Stimulated activated memory B cell treated with anti-CD40 and anti-IgM and Interleukin-4, amounts not matched to agents 10 μg/mL and 1 μg/mL and 100 μg/mL, for 72 hours (primary cell): ENCODE results near the gene RHBDF1.

ENCODE experiments used
- ATAC-seq: fragments of 150-1000 bp; cut with Tn5 transposase; 2 replicates; pipeline ENCODE4 v1.10.0; 2021
- H3K27ac Mint-ChIP-seq: one replicate; pipeline ENCODE4 v1.8.0; 2022; ENCODE audit warnings: mild to moderate bottlenecking, mixed read lengths
- H3K27me3 Mint-ChIP-seq: one replicate; pipeline ENCODE4 v1.8.0; 2022; ENCODE audit warnings: mixed read lengths
- H3K36me3 Mint-ChIP-seq: one replicate; pipeline ENCODE4 v1.8.0; 2022; ENCODE audit warnings: mixed read lengths
- H3K4me1 Mint-ChIP-seq: one replicate; pipeline ENCODE4 v1.8.0; 2022; ENCODE audit warnings: mixed read lengths
- H3K4me3 Mint-ChIP-seq: one replicate; pipeline ENCODE4 v1.8.0; 2022; ENCODE audit warnings: mild to moderate bottlenecking, moderate library complexity, mixed read lengths
- H3K9me3 Mint-ChIP-seq: one replicate; pipeline ENCODE4 v1.8.0; 2022; ENCODE audit warnings: mixed read lengths

The RHBDF1 gene

GRCh38 chr16:72561-73548 lies at the start of gene RHBDF1:
TSS of gene RHBDF1 (minus strand) at chr16:72631. CDS start at chr16:65015, 7,616 bp downstream.
- peak within 1 kb of the TSS; percentile 54 for H3K4me3 Mint-ChIP-seq
- no peaks in the 10 kb centered on the region for H3K36me3 Mint-ChIP-seq
- no peak within 1 kb of the TSS for H3K27ac Mint-ChIP-seq
- H3K4me1 Mint-ChIP-seq: peaks cover 24% of the 10 kb centered on the region
- peaks cover 36% of the 10 kb centered on the region for H3K27me3 Mint-ChIP-seq
- no peaks in the 10 kb centered on the region for H3K9me3 Mint-ChIP-seq
- peak; percentile 9 for ATAC-seq

- Mint-ChIP-seq H3K4me3 (no peak overlapping the region), H3K27me3 (no peaks in the 10 kb centered on the region), H3K4me1 (no peaks in the 10 kb centered on the region), H3K9me3 (no peaks in the 10 kb centered on the region), H3K36me3 (peaks cover 23% of the 10 kb centered on the region), H3K27ac (no peak overlapping the region)
- ATAC-seq: no peak
These were observed 48.3 kb upstream of the RHBDF1 start for GRCh38 chr16:120756-121155.

DNA sequence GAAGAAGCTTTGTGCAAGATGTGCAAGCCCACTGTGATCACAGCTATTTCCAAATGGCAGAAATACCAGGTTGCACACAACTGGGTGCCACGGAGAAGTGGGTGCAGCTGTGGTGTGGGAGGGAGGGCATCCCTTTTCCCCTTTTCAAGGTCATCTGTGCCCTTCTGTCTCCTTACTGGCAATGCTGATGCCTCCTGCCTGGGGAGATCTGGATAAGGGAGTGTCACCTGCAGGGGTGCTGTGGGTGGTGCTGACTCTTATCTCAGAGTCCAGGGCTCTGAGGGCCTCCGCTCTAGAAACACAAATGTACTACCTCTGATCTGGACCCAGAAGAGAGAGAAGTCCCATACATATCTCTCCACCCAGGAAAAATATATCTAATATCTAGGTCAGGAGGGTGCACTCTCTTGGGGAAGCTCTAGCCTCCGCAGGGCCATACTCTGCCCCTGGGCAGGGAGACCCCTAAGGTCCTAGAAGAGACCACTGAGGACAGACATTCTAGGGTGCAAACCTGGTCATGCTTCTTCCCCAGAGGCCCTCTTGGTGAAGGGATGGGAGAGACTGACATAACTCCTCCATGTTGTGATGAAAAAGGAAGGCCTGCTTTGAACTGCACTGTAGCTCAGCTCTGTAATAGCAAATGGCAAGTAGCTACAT lies 47.5 kb upstream of the RHBDF1 start:
- no peak for ATAC-seq
- H3K4me1 Mint-ChIP-seq: no peaks in the 10 kb centered on the region
- H3K4me3 Mint-ChIP-seq: no peak overlapping the region
- H3K27me3 Mint-ChIP-seq: no peaks in the 10 kb centered on the region
- H3K9me3 Mint-ChIP-seq: no peaks in the 10 kb centered on the region
- no peak overlapping the region for H3K27ac Mint-ChIP-seq
- peaks cover 19% of the 10 kb centered on the region for H3K36me3 Mint-ChIP-seq

- H3K27me3 Mint-ChIP-seq: no peaks in the 10 kb centered on the region
- H3K9me3 Mint-ChIP-seq: no peaks in the 10 kb centered on the region
- H3K27ac Mint-ChIP-seq: no peak overlapping the region
- H3K4me1 Mint-ChIP-seq: no peaks in the 10 kb centered on the region
- H3K4me3 Mint-ChIP-seq: no peak overlapping the region
- peaks cover 22% of the 10 kb centered on the region for H3K36me3 Mint-ChIP-seq
- ATAC-seq: no peak
These were observed 46.9 kb upstream of the RHBDF1 start for GRCh38 chr16:119295-119694.

- Mint-ChIP-seq H3K27ac (no peak overlapping the region), H3K27me3 (no peaks in the 10 kb centered on the region), H3K9me3 (no peaks in the 10 kb centered on the region), H3K4me3 (no peak overlapping the region), H3K36me3 (peaks cover 26% of the 10 kb centered on the region), H3K4me1 (no peaks in the 10 kb centered on the region)
- no peak for ATAC-seq
These were observed 46.4 kb upstream of the RHBDF1 start for GRCh38 chr16:118857-119256.

DNA sequence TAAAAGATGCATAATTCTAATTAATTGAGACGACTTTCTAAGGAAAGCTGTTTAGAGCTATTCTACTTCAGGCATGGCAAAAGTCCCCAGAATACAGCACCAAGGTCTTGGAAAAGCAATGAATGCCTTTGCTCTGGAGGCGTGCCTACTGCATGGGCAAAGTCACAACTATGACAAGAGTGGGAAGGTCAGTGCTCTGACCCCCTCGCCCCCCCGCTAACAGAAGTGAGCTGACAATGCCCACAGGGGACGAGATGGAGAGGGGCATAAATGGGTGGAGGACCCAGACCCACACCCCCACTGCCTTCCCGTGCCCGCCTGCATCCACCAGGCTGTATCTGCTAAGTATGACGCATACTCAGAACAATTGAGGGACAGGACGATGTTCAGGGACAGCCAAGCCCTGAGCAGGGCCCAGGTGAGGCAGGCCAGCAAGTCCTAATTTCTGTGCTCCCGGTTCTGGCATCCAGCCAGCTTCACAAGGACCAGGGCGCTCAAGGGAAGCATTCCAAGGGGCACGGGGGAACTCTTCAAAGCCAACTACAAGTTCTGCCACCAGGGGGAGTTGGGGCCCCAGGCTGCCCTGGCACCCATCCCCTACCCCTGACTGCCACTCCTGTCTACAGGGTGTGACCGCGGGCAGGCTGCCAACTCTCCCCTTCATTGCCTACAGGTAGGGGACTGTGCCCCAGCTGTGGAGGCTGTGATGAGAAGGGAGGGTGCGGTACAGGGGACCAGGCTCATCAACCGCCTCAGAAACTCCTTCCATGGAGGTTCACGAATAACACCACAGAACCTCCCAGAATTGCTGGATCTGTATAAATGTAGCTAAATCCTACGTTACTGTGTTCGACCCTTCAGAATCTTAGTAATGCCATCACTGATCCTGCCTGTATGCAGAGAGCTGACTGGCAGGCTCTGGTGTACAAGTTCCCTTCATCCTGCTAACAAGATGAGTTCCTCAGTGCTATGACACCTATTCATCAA lies 45.2 kb upstream of the RHBDF1 start:
- Mint-ChIP-seq H3K9me3 (no peaks in the 10 kb centered on the region), H3K27ac (no peak overlapping the region), H3K27me3 (no peaks in the 10 kb centered on the region), H3K4me3 (no peak overlapping the region), H3K36me3 (peaks cover 26% of the 10 kb centered on the region), H3K4me1 (no peaks in the 10 kb centered on the region)
- peak; percentile 69 for ATAC-seq

GRCh38 chr16:116015-116414 lies 43.6 kb upstream of the RHBDF1 start:
- Mint-ChIP-seq H3K9me3 (no peaks in the 10 kb centered on the region), H3K36me3 (peaks cover 38% of the 10 kb centered on the region), H3K4me1 (no peaks in the 10 kb centered on the region), H3K4me3 (no peak overlapping the region), H3K27ac (no peak overlapping the region), H3K27me3 (no peaks in the 10 kb centered on the region)
- ATAC-seq: no peak

- Mint-ChIP-seq H3K36me3 (peaks cover 42% of the 10 kb centered on the region), H3K4me3 (no peak overlapping the region), H3K27ac (no peak overlapping the region), H3K9me3 (no peaks in the 10 kb centered on the region), H3K4me1 (no peaks in the 10 kb centered on the region), H3K27me3 (no peaks in the 10 kb centered on the region)
- ATAC-seq: no peak
These were observed 41.9 kb upstream of the RHBDF1 start for GRCh38 chr16:114327-114726.

GRCh38 chr16:112153-112840 lies 39.9 kb upstream of the RHBDF1 start:
- Mint-ChIP-seq H3K36me3 (peaks cover 41% of the 10 kb centered on the region), H3K4me1 (no peaks in the 10 kb centered on the region), H3K27me3 (no peaks in the 10 kb centered on the region), H3K9me3 (no peaks in the 10 kb centered on the region), H3K27ac (no peak overlapping the region), H3K4me3 (no peak overlapping the region)
- ATAC-seq: no peak

DNA sequence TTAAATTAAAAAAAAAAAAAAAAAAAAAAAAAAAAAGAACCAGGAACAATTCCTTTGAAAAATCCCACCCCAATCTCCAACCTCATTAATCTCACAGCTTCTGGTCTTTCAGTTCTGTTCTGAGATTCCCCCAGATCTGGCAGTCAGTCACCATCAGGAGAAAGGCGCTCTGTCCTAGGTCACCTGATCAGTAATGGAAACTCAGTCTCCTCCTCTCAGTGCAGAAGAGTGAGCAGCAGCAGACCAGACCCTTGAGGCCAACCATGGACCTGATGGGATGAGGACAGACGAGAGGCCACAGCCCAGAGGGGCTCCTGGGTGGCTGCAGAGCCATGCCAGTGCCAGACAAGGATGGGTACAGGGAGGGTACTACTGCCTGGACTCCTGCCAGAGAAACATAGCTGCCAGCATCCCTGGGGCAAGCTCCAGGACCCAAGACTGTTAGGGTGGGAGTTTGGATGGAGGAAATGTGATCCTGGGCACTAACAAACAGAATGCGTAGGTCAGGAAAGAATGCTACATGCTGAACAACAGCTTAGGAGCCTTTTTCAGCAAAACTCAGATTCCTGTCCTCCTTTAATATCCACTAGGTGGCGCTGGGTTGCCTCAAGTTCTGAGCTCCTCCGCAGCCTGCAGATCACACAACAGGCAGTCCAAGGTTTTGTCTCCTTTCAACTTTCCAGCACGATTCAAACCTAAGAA lies 34.3 kb upstream of the RHBDF1 start:
- peak; percentile 76 for ATAC-seq
- H3K36me3 Mint-ChIP-seq: peaks cover 33% of the 10 kb centered on the region
- H3K4me1 Mint-ChIP-seq: peaks cover 5% of the 10 kb centered on the region
- H3K27ac Mint-ChIP-seq: no peak overlapping the region
- no peaks in the 10 kb centered on the region for H3K9me3 Mint-ChIP-seq
- no peaks in the 10 kb centered on the region for H3K27me3 Mint-ChIP-seq
- H3K4me3 Mint-ChIP-seq: no peak overlapping the region

DNA sequence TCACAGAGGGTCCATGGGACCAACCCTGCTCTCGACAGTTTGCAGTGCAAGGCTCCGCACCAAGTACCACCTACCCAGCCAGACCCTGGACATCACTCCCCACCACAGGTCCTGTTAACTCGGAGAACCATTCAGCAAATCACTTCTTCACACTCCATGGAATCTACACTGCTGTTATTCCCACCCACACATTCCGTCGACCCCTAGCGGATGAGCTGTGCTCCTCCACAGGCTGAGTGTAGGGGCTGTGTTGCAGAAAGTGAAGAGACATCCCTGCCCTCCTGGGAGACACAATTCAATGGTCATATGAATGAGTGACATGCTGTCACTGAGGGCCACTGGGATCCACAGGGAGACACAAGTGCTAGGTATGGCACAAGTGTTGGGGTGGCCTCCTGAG lies 33.1 kb upstream of the RHBDF1 start:
- Mint-ChIP-seq H3K27me3 (no peaks in the 10 kb centered on the region), H3K36me3 (peaks cover 37% of the 10 kb centered on the region), H3K27ac (no peak overlapping the region), H3K4me1 (peaks cover 5% of the 10 kb centered on the region), H3K9me3 (no peaks in the 10 kb centered on the region), H3K4me3 (no peak overlapping the region)
- no peak for ATAC-seq

- no peak for ATAC-seq
- Mint-ChIP-seq H3K9me3 (no peaks in the 10 kb centered on the region), H3K36me3 (peaks cover 38% of the 10 kb centered on the region), H3K4me3 (no peak overlapping the region), H3K27ac (no peak overlapping the region), H3K4me1 (peaks cover 5% of the 10 kb centered on the region), H3K27me3 (no peaks in the 10 kb centered on the region)
These were observed 32.5 kb upstream of the RHBDF1 start for GRCh38 chr16:104928-105327.

GRCh38 chr16:104355-104754 lies 31.9 kb upstream of the RHBDF1 start:
- ATAC-seq: no peak
- no peak overlapping the region for H3K27ac Mint-ChIP-seq
- no peaks in the 10 kb centered on the region for H3K9me3 Mint-ChIP-seq
- no peaks in the 10 kb centered on the region for H3K27me3 Mint-ChIP-seq
- peaks cover 5% of the 10 kb centered on the region for H3K4me1 Mint-ChIP-seq
- H3K4me3 Mint-ChIP-seq: no peak overlapping the region
- H3K36me3 Mint-ChIP-seq: peaks cover 40% of the 10 kb centered on the region
